WERI-Rb-1 (cell line): Measurements from ENCODE around the gene XNDC1N.

Source experiments
- DNase-seq: peaks from one replicate; pipeline ENCODE4 v3.0.0-alpha.2; 2020
- H3K27ac ChIP-seq: fragments of 250-450 bp; sonication (Bioruptor Pico); 2 replicates; pipeline ENCODE4 v1.5.1; 2020; ENCODE audit warnings: mild to moderate bottlenecking, moderate library complexity
- H3K27me3 ChIP-seq: fragments of 250-450 bp; sonication (Bioruptor Pico); 2 replicates; pipeline ENCODE4 v1.5.1; 2021; ENCODE audit warnings: mild to moderate bottlenecking, low read depth, moderate library complexity; ENCODE audit not compliant: insufficient read depth, severe bottlenecking
- H3K36me3 ChIP-seq: fragments of 250-450 bp; sonication (Bioruptor Pico); 2 replicates; pipeline ENCODE4 v1.5.1; 2020; ENCODE audit warnings: mild to moderate bottlenecking, moderate library complexity
- H3K4me3 ChIP-seq: 2 replicates; pipeline ENCODE4 v1.5.1; 2011; ENCODE audit warnings: low read depth, mild to moderate bottlenecking, control low read depth, low read length
- H3K9me3 ChIP-seq: fragments of 250-450 bp; sonication (Bioruptor Pico); 2 replicates; pipeline ENCODE4 v1.5.1; 2021; ENCODE audit warnings: mild to moderate bottlenecking, moderate library complexity; ENCODE audit not compliant: severe bottlenecking
- TF ChIP-seq, protein P1 (sequence below): IDR thresholded peaks from 2 replicates; pipeline ENCODE4 v1.5.1; 2011; ENCODE audit warnings: low read depth, mild to moderate bottlenecking, control low read depth, inconsistent platforms, low read length

The XNDC1N gene

DNA sequence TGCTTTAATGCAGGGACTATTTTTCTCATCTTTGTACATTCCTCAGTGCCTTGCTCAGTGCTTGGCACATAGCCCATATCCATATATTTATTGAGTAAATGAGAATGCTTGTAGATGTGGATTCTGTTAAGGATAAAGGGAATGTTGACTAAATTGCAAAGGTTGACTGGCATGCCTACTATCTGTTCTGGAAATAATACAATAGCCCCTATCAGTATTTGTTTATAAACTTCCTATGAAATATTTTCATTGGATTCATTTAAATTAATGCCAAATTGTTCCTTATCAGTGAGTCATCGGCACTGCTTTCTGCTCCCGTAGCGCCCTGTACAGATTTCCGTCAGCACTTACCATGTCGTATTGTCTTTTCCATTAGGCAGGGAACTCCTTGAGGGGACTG is 8.4 kb upstream of the XNDC1N start:
- Histone ChIP-seq H3K36me3 (peaks cover 12% of the 10 kb centered on the region), H3K27ac (no peak overlapping the region), H3K9me3 (no peaks in the 10 kb centered on the region), H3K4me3 (no peak overlapping the region), H3K27me3 (no peaks in the 10 kb centered on the region)
- no peak for DNase-seq
- TF ChIP-seq, protein P1, sequence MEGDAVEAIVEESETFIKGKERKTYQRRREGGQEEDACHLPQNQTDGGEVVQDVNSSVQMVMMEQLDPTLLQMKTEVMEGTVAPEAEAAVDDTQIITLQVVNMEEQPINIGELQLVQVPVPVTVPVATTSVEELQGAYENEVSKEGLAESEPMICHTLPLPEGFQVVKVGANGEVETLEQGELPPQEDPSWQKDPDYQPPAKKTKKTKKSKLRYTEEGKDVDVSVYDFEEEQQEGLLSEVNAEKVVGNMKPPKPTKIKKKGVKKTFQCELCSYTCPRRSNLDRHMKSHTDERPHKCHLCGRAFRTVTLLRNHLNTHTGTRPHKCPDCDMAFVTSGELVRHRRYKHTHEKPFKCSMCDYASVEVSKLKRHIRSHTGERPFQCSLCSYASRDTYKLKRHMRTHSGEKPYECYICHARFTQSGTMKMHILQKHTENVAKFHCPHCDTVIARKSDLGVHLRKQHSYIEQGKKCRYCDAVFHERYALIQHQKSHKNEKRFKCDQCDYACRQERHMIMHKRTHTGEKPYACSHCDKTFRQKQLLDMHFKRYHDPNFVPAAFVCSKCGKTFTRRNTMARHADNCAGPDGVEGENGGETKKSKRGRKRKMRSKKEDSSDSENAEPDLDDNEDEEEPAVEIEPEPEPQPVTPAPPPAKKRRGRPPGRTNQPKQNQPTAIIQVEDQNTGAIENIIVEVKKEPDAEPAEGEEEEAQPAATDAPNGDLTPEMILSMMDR, result no peak

DNA sequence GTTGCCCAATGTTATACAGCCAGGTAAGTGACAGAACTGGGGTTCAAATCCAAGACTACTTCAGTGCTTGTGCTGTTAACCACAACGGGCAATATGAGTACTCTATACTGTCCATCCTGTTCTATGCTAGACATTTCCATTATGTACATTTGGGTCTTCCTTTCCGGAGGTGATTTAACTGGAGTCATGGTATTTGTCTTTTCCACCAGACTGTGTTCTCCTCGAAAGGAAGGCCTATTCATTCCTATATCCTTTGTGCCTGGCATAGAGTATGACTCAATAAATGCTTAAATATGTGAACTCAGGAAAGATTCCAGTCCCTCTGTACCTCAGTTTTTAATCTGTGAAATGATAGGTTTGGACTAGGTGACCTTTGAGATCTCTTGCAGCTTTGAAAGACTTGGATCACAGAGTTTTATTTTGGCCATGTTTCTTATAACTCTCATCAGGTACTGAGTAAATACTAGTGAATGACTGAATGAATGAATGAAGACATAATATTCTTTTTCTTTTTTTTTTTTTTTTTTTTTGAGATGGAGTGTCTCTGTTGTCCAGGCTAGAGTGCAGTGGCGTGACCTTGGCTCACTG is 7.0 kb upstream of the XNDC1N start:
- TF ChIP-seq, protein P1, result no peak
- DNase-seq, result no peak
- H3K27me3 ChIP-seq, result no peaks in the 10 kb centered on the region
- no peak overlapping the region for H3K4me3 ChIP-seq
- no peaks in the 10 kb centered on the region for H3K9me3 ChIP-seq
- peaks cover 12% of the 10 kb centered on the region for H3K36me3 ChIP-seq
- H3K27ac ChIP-seq, result no peak overlapping the region

DNA sequence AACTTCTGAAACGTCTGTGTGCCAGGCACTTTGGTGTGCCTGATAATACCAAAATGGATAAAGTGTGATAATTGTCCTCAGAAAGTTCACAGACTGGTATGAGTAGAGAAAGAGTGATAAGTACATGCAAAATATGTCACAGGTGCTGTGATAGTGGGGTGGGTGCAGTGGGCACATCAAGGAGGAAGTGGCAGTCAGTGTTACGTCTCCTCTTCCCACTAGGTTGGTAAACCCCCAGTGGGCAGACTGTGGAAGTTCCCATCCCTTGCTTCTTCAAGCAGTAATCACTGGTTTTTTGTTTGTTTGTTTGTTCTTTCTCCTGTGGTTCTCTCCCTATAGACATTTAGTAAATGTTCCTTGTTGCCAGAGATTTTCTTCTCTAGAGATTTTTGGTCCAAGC is 5.8 kb upstream of the XNDC1N start:
- H3K36me3 ChIP-seq, result peaks cover 12% of the 10 kb centered on the region
- no peak for DNase-seq
- H3K27ac ChIP-seq, result no peak overlapping the region
- H3K27me3 ChIP-seq, result no peaks in the 10 kb centered on the region
- no peak overlapping the region for H3K4me3 ChIP-seq
- no peaks in the 10 kb centered on the region for H3K9me3 ChIP-seq
- TF ChIP-seq, protein P1, result no peak

DNA sequence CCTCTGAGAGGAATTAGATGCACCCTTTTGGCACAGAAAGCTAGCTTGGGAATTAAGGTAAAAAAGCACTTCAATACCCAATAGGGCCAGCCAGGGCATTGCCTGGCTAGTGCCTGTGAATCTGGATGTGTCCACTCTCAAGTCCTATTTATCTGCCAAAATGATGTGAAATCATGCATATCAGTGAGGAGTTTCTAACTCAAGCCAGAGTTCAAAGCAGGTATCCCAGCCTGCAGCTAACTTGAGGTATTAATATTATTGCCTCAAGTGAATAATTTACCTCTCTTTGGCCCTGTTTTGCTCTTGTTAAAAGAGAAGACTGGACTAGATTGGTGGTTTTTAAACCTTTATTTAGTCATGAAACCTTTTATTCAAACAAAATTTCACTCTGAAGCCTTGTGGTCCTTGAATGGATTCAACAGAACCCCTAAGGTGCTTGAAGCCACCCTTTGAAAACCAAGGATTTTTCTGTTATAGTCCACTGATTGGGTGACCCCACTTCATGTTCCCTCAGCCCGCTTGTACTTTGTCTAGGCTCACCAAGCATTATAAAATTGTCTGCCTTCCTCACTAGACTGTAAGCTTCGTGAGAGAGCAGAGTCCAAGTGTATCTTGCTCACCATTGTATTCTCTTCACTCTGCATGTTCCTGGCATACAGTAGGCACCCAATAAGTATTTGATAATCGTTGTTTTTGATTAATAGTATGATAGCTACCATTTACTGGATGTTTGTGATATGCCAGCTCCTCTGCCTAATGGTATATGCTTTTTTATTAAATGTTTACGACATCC is 4.9 kb upstream of the XNDC1N start:
- H3K4me3 ChIP-seq, result no peak overlapping the region
- no peaks in the 10 kb centered on the region for H3K27me3 ChIP-seq
- peaks cover 13% of the 10 kb centered on the region for H3K36me3 ChIP-seq
- H3K27ac ChIP-seq, result no peak overlapping the region
- no peaks in the 10 kb centered on the region for H3K9me3 ChIP-seq
- TF ChIP-seq, protein P1, result no peak
- no peak for DNase-seq

DNA sequence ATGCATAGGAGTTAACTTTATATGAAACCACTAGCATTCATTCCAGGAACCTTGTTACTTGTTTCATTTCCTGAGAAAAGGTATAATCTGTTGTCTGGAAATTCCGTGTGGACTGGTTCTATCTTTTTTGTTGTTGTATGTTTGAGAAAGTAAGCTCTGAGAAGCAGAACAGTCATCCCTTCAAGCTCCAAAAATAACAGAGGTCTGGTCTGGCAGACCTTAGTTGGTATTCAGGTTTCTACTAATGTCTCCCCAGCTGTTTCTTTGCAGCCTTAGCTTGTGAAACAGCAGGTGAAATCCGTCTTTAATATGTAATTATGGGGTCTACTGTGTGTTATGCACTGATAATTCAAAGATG is 2.8 kb upstream of the XNDC1N start:
- no peak for DNase-seq
- Histone ChIP-seq H3K36me3 (peaks cover 17% of the 10 kb centered on the region), H3K27me3 (no peaks in the 10 kb centered on the region), H3K27ac (no peak overlapping the region), H3K9me3 (no peaks in the 10 kb centered on the region), H3K4me3 (no peak overlapping the region)
- TF ChIP-seq, protein P1, result no peak
